ENCODE data around the gene CENPU. TPM values are rescaled to one million over a fixed set of nuclear protein-coding genes. Genes with fewer than 3 reads are reported as not detected.

CENPU gene
- total RNA-seq, 4 donors from 2014 or later, result 1.0 to 3.0 (median 1.8) TPM

- Histone ChIP-seq H3K4me3 (no peak overlapping the region), H3K27ac (no peak overlapping the region), H3K4me1 (no peaks in the 10 kb centered on the region), H3K27me3 (no peaks in the 10 kb centered on the region), H3K36me3 (peaks cover 0 to 87% (median 5%) of the 10 kb centered on the region in 3 donors), H3K9me3 (no peaks in the 10 kb centered on the region)
- 86 to 88% methylated on average over 13 of the region's 13 CpGs for WGBS, 2 donors
- TF ChIP-seq CTCF (IDR thresholded peaks at IDR 0.05) (no peak), POLR2A (IDR thresholded peaks at IDR 0.05) (no peak), EP300 (IDR thresholded peaks at IDR 0.05) (no peak)
- DNase-seq (ENCODE audit: low spot score in 2 of 2), result no peak
Observed at GRCh38 chr4:184775854-184776555, 42.1 kb upstream of the CENPU start.

GRCh38 chr4:184774152-184774551, 40.3 kb upstream of the CENPU start:
- 84 to 91% methylated on average over 7 of the region's 7 CpGs for WGBS, 2 donors
- TF ChIP-seq EP300 (IDR thresholded peaks at IDR 0.05) (no peak), CTCF (IDR thresholded peaks at IDR 0.05) (no peak), POLR2A (IDR thresholded peaks at IDR 0.05) (no peak)
- H3K36me3 ChIP-seq, result peaks cover 0 to 88% (median 5%) of the 10 kb centered on the region in 3 donors
- no peak for DNase-seq (ENCODE audit: low spot score in 2 of 2)
- no peaks in the 10 kb centered on the region for H3K9me3 ChIP-seq
- no peaks in the 10 kb centered on the region for H3K27me3 ChIP-seq
- H3K27ac ChIP-seq, result no peak overlapping the region
- no peaks in the 10 kb centered on the region for H3K4me1 ChIP-seq
- H3K4me3 ChIP-seq, result no peak overlapping the region

- DNase-seq (ENCODE audit: low spot score in 2 of 2), result no peak
- no peaks in the 10 kb centered on the region for H3K27me3 ChIP-seq
- peaks cover 0 to 91% (median 13%) of the 10 kb centered on the region in 3 donors for H3K36me3 ChIP-seq
- no peaks in the 10 kb centered on the region for H3K4me1 ChIP-seq
- no peak overlapping the region for H3K27ac ChIP-seq
- WGBS, 2 donors, result 77 to 83% methylated on average over 1 of the region's 1 CpG
- H3K4me3 ChIP-seq, result no peak overlapping the region
- TF ChIP-seq POLR2A (IDR thresholded peaks at IDR 0.05), result no peak
- no peak for TF ChIP-seq EP300 (IDR thresholded peaks at IDR 0.05)
- no peak for TF ChIP-seq CTCF (IDR thresholded peaks at IDR 0.05)
- H3K9me3 ChIP-seq, result no peaks in the 10 kb centered on the region
Observed at GRCh38 chr4:184771416-184771815, 37.5 kb upstream of the CENPU start.

- no peaks in the 10 kb centered on the region for H3K9me3 ChIP-seq
- peaks cover 0 to 99% (median 21%) of the 10 kb centered on the region in 3 donors for H3K36me3 ChIP-seq
- H3K27ac ChIP-seq, result no peak overlapping the region
- no peak for DNase-seq (ENCODE audit: low spot score in 2 of 2)
- H3K4me3 ChIP-seq, result no peak overlapping the region
- no peaks in the 10 kb centered on the region for H3K27me3 ChIP-seq
- WGBS, 2 donors, result 83 to 88% methylated on average over 7 of the region's 7 CpGs
- H3K4me1 ChIP-seq, result no peaks in the 10 kb centered on the region
- TF ChIP-seq CTCF (IDR thresholded peaks at IDR 0.05) (no peak), EP300 (IDR thresholded peaks at IDR 0.05) (no peak), POLR2A (IDR thresholded peaks at IDR 0.05) (no peak)
Observed at GRCh38 chr4:184769141-184769765, 35.4 kb upstream of the CENPU start.

GRCh38 chr4:184768296-184768695, 34.4 kb upstream of the CENPU start:
- no peak for DNase-seq (ENCODE audit: low spot score in 2 of 2)
- H3K27me3 ChIP-seq, result no peaks in the 10 kb centered on the region
- peaks cover 0 to 5% (median 0%) of the 10 kb centered on the region in 4 donors for H3K4me1 ChIP-seq
- H3K36me3 ChIP-seq, result peaks cover 0 to 96% (median 21%) of the 10 kb centered on the region in 3 donors
- TF ChIP-seq CTCF (IDR thresholded peaks at IDR 0.05), result no peak
- no peak for TF ChIP-seq EP300 (IDR thresholded peaks at IDR 0.05)
- no peak for TF ChIP-seq POLR2A (IDR thresholded peaks at IDR 0.05)
- H3K27ac ChIP-seq, result no peak overlapping the region
- WGBS, 2 donors, result 88 to 91% methylated on average over 5 of the region's 5 CpGs
- no peaks in the 10 kb centered on the region for H3K9me3 ChIP-seq
- H3K4me3 ChIP-seq, result no peak overlapping the region
